Measurements from ENCODE around the gene SAMD15. TPM values are rescaled to one million over a fixed set of nuclear protein-coding genes. Genes with fewer than 3 reads are reported as not detected.

The SAMD15 gene
- total RNA-seq, 4 donors from 2014 or later = 0.11 TPM; not detected in 3

GRCh38 chr14:77355811-77356210 is 21.4 kb upstream of the SAMD15 start:
- no peaks in the 10 kb centered on the region for H3K36me3 ChIP-seq
- TF ChIP-seq POLR2A (IDR thresholded peaks at IDR 0.05) = no peak
- no peak for TF ChIP-seq CTCF (IDR thresholded peaks at IDR 0.05 in 4 of 5, conservative IDR thresholded peaks at IDR 0.05 in 1 of 5)
- no peak overlapping the region for H3K27ac ChIP-seq
- DNase-seq (no peak), ATAC-seq (no peak)
- H3K4me1 ChIP-seq = no peaks in the 10 kb centered on the region
- in situ Hi-C loops (cut with MboI; ENCODE audit: low sequenced_read_pairs in 4 of 4) (no loop called here), intact Hi-C loops (cut with DNase I; ENCODE audit: low total_unique reads) (no loop called here)
- no peaks in the 10 kb centered on the region for H3K9me3 ChIP-seq
- H3K4me3 ChIP-seq = no peak overlapping the region
- H3K27me3 ChIP-seq = no peaks in the 10 kb centered on the region

- Histone ChIP-seq H3K36me3 (no peaks in the 10 kb centered on the region), H3K4me3 (no peak overlapping the region), H3K27me3 (no peaks in the 10 kb centered on the region), H3K27ac (no peak overlapping the region), H3K9me3 (no peaks in the 10 kb centered on the region), H3K4me1 (no peaks in the 10 kb centered on the region)
- intact Hi-C loops (cut with DNase I; ENCODE audit: low total_unique reads) = no loop called here
- no peak for TF ChIP-seq CTCF (IDR thresholded peaks at IDR 0.05 in 4 of 5, conservative IDR thresholded peaks at IDR 0.05 in 1 of 5)
- no peak for TF ChIP-seq POLR2A (IDR thresholded peaks at IDR 0.05)
- in situ Hi-C loops (cut with MboI; ENCODE audit: low sequenced_read_pairs in 4 of 4) = no loop called here
- ATAC-seq (no peak), DNase-seq (no peak)
Measured at GRCh38 chr14:77356899-77357298, 20.3 kb upstream of the SAMD15 start.

- intact Hi-C loops (cut with DNase I; ENCODE audit: low total_unique reads) = no loop called here
- Histone ChIP-seq H3K27ac (no peak overlapping the region), H3K4me3 (no peak overlapping the region), H3K9me3 (no peaks in the 10 kb centered on the region), H3K27me3 (no peaks in the 10 kb centered on the region), H3K36me3 (no peaks in the 10 kb centered on the region), H3K4me1 (no peaks in the 10 kb centered on the region)
- ATAC-seq (no peak), DNase-seq (no peak)
- in situ Hi-C loops (cut with MboI; ENCODE audit: low sequenced_read_pairs in 4 of 4) = no loop called here
- TF ChIP-seq POLR2A (IDR thresholded peaks at IDR 0.05) = no peak
- no peak for TF ChIP-seq CTCF (IDR thresholded peaks at IDR 0.05 in 4 of 5, conservative IDR thresholded peaks at IDR 0.05 in 1 of 5)
Measured at GRCh38 chr14:77359626-77360025, 17.6 kb upstream of the SAMD15 start.

GRCh38 chr14:77364146-77364545 is 13.0 kb upstream of the SAMD15 start:
- H3K27ac ChIP-seq = no peak overlapping the region
- DNase-seq (no peak), ATAC-seq (no peak)
- intact Hi-C loops (cut with DNase I; ENCODE audit: low total_unique reads) (no loop called here), in situ Hi-C loops (cut with MboI; ENCODE audit: low sequenced_read_pairs in 4 of 4) (no loop called here)
- H3K27me3 ChIP-seq = no peaks in the 10 kb centered on the region
- H3K9me3 ChIP-seq = no peaks in the 10 kb centered on the region
- H3K4me1 ChIP-seq = no peaks in the 10 kb centered on the region
- no peak overlapping the region for H3K4me3 ChIP-seq
- no peak for TF ChIP-seq CTCF (IDR thresholded peaks at IDR 0.05 in 4 of 5, conservative IDR thresholded peaks at IDR 0.05 in 1 of 5)
- H3K36me3 ChIP-seq = no peaks in the 10 kb centered on the region

- in situ Hi-C loops (cut with MboI; ENCODE audit: low sequenced_read_pairs in 4 of 4) = no loop called here
- TF ChIP-seq POLR2A (IDR thresholded peaks at IDR 0.05) = no peak
- Histone ChIP-seq H3K36me3 (no peaks in the 10 kb centered on the region), H3K9me3 (no peaks in the 10 kb centered on the region), H3K4me1 (no peaks in the 10 kb centered on the region), H3K27ac (no peak overlapping the region), H3K4me3 (no peak overlapping the region), H3K27me3 (no peaks in the 10 kb centered on the region)
- ATAC-seq (no peak), DNase-seq (no peak)
- intact Hi-C loops (cut with DNase I; ENCODE audit: low total_unique reads) = no loop called here
Measured at GRCh38 chr14:77369285-77369684, 7.9 kb upstream of the SAMD15 start.
